Subcutaneous adipose tissue (tissue), 4 donors: ENCODE results near the gene ANO2. TPM values are rescaled to one million over a fixed set of nuclear protein-coding genes. Genes with fewer than 3 reads are reported as not detected.

Source experiments
- CTCF ChIP-seq: fragments of 450-650 bp; IDR thresholded peaks from one replicate; pipeline ENCODE4 v1.5.1; 2016; ENCODE audit warnings: low read depth, mild to moderate bottlenecking, control low read depth, antibody characterized with exemption, moderate library complexity
- total RNA-seq, 4 donors: library from RNA; depleted of rRNA; stranded (reverse); fragments of >200 nt; gene quantifications; one replicate each; pipeline ENCODE4 v1.1.0, GENCODE V29; 2016

The ANO2 gene
- total RNA-seq, 4 donors from 2014 or later = 9.3 to 69.3 (median 21.8) TPM

- no peak for TF ChIP-seq CTCF
Observed at GRCh38 chr12:5872745-5873144, 72.3 kb downstream of the ANO2 start.

DNA sequence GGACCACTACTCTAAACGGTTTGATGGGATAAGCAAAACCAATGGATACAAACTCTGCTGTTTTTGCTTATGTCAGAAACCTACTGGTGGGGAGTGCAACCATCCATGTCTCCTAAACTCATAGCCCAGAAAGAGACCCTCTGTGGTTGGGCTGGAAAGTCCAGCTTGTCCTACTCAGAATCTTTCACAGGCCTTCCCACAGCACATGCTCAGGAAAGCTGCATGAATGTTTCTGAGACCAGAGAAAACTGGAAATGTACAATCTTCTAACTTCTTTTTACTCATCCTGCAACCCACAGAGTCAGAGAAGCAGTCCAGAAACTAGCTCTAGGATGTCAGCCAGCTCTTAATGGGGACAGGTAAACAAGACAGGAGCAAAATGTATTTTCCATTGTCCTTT lies 73.3 kb downstream of the ANO2 start:
- no peak for TF ChIP-seq CTCF

- no peak for TF ChIP-seq CTCF
Observed at GRCh38 chr12:5870183-5870582, 74.9 kb downstream of the ANO2 start.

DNA sequence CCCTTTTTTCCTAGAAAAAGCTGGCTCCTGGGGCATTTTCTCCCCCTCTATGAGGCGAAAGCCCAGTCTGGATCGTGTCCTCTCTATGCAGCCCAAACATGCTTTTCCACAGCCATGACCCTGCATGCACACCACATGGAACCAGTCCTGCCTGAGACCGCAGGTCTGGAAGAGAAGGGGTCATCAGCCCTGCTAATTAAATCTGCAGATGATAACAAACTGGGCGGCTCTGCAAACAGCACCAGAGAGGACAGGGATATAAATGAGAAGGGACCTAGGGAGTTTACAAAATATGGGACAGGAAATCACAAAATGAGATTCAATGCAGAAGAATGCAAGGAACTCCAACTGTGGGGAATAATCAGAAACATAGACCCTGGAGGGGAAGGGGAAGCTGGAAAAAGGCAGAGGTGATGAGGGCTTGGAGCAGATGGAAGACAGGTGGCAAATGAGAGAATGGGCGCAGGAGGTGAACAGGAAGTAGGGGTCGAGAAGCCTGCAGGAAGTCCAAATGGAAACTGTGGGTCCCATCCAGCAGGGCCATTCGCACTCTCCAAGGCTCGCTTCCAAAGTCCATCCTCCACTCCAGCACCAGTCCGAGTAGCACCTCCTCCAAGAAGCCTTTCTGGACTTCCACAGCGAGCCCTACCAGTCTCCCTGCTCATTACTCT lies 76.3 kb downstream of the ANO2 start:
- no peak for TF ChIP-seq CTCF

DNA sequence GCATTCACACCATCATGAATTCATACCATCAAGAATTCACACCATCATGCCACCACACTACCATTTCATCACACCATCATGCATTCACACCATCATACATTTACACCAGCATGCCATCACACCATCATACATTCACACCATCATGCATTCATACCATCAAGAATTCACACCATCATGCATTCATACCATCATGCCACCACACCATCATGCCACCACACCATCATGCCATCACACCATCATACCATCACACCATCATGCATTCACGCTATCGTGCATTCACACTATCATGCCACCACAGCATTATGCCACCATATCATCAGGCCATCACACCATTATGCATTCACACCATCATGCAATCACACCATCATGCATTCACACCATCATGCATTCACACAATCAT lies 79.7 kb downstream of the ANO2 start:
- no peak for TF ChIP-seq CTCF

- TF ChIP-seq CTCF = no peak
Observed at GRCh38 chr12:5864972-5865371, 80.1 kb downstream of the ANO2 start.

DNA sequence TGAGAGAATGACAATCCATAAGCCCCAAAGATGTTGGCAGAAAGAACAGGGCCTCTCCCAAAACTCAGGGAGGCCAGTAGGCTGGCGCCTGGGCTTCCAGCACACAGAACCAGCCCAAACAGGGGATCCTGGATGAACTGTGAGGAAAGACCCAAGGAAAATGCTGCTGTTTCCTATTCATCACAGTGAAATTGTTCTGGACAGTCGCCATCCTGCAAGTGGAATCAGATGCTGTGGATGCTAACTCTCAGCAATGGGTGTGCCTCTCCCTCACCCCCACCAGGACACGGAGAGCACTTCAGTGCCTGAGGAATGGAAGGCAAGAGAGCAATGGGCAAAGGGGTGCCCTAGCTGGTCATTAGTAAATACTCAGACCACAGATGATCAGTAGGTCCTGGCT lies 80.8 kb downstream of the ANO2 start:
- no peak for TF ChIP-seq CTCF
